ENCODE measurements around the gene LRRC10B.

The LRRC10B gene

GRCh38 chr11:61510166-61510919, 1.8 kb downstream of the LRRC10B start:
- H3K4me3 ChIP-seq (ENCODE audit: low read depth, low read length) = no peak overlapping the region
- no peak for TF ChIP-seq CTCF (IDR thresholded peaks at IDR 0.05; ENCODE audit: borderline replicate concordance, insufficient read depth, low read depth, low read length)

GRCh38 chr11:61510974-61511373, 2.4 kb downstream of the LRRC10B start:
- TF ChIP-seq CTCF (IDR thresholded peaks at IDR 0.05; ENCODE audit: borderline replicate concordance, insufficient read depth, low read depth, low read length) = no peak
- no peak overlapping the region for H3K4me3 ChIP-seq (ENCODE audit: low read depth, low read length)

- no peak overlapping the region for H3K4me3 ChIP-seq (ENCODE audit: low read depth, low read length)
- no peak for TF ChIP-seq CTCF (IDR thresholded peaks at IDR 0.05; ENCODE audit: borderline replicate concordance, insufficient read depth, low read depth, low read length)
Measured at GRCh38 chr11:61511383-61511782, 2.8 kb downstream of the LRRC10B start.

- H3K4me3 ChIP-seq (ENCODE audit: low read depth, low read length) = no peak overlapping the region
- TF ChIP-seq CTCF (IDR thresholded peaks at IDR 0.05; ENCODE audit: borderline replicate concordance, insufficient read depth, low read depth, low read length) = no peak
Measured at GRCh38 chr11:61512435-61512834, 3.9 kb downstream of the LRRC10B start.

- H3K4me3 ChIP-seq (ENCODE audit: low read depth, low read length) = no peak overlapping the region
- no peak for TF ChIP-seq CTCF (IDR thresholded peaks at IDR 0.05; ENCODE audit: borderline replicate concordance, insufficient read depth, low read depth, low read length)
Measured at GRCh38 chr11:61513143-61513765, 4.7 kb downstream of the LRRC10B start.

GRCh38 chr11:61514050-61514917, 5.7 kb downstream of the LRRC10B start:
- H3K4me3 ChIP-seq (ENCODE audit: low read depth, low read length) = no peak overlapping the region
- no peak for TF ChIP-seq CTCF (IDR thresholded peaks at IDR 0.05; ENCODE audit: borderline replicate concordance, insufficient read depth, low read depth, low read length)

Measured in GM12875 (cell line).